GM19099 (cell line): ENCODE data around the gene MRGPRX2.

Experiments
- POLR2A ChIP-seq: IDR thresholded peaks from 3 replicates; pipeline ENCODE4 v1.6.1; 2011; ENCODE audit warnings: low read depth; ENCODE audit not compliant: insufficient read length; ENCODE audit errors: extremely low read depth

MRGPRX2 gene

GRCh38 chr11:19050281-19050680, 10.2 kb downstream of the MRGPRX2 start:
- no peak for TF ChIP-seq POLR2A

GRCh38 chr11:19049351-19049750, 11.2 kb downstream of the MRGPRX2 start:
- no peak for TF ChIP-seq POLR2A

GRCh38 chr11:19040051-19040450, 20.5 kb downstream of the MRGPRX2 start:
- no peak for TF ChIP-seq POLR2A

GRCh38 chr11:19039409-19039808, 21.1 kb downstream of the MRGPRX2 start:
- TF ChIP-seq POLR2A = no peak

GRCh38 chr11:19032990-19033389, 27.5 kb downstream of the MRGPRX2 start:
- TF ChIP-seq POLR2A = no peak

- TF ChIP-seq POLR2A = no peak
Observed at GRCh38 chr11:19027829-19028595, 32.5 kb downstream of the MRGPRX2 start.

- TF ChIP-seq POLR2A = no peak
Observed at GRCh38 chr11:19026862-19027261, 33.7 kb downstream of the MRGPRX2 start.

- no peak for TF ChIP-seq POLR2A
Observed at GRCh38 chr11:19025481-19026406, 34.8 kb downstream of the MRGPRX2 start.

- no peak for TF ChIP-seq POLR2A
Observed at GRCh38 chr11:19020831-19021230, 39.7 kb downstream of the MRGPRX2 start.

- TF ChIP-seq POLR2A = no peak
Observed at GRCh38 chr11:19018901-19019300, 41.6 kb downstream of the MRGPRX2 start.

- TF ChIP-seq POLR2A = no peak
Observed at GRCh38 chr11:19013181-19013857, 47.2 kb downstream of the MRGPRX2 start.

- no peak for TF ChIP-seq POLR2A
Observed at GRCh38 chr11:19012636-19013035, 47.9 kb downstream of the MRGPRX2 start.
